ENCODE data around the gene MAPK8IP2. TPM values are rescaled to one million over a fixed set of nuclear protein-coding genes. Genes with fewer than 3 reads are reported as not detected.

The MAPK8IP2 gene
- total RNA-seq, 1 experiment from 2014 or later = 7.8 TPM

DNA sequence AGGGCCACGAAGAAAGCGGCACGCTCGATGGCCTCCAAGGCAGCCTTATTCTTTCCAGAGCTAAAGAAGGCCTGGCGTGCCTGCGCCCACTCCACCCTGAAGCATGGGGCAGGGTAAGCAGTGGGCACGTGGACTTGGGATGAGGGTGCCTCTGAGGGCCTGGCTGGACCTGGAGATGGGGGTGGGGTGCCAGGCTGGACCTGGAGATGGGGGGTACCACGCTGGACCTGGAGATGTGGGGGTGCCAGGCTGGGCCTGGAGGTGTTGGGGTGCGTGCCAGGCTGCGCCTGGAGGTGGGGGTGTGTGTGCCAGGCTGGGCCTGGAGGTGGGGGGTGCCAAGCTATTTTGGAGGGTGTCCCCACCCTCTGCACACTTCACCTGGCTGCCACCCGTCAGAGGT lies 27.6 kb upstream of the MAPK8IP2 start:
- Histone ChIP-seq H3K27me3 (replicated peaks; ENCODE audit: insufficient read depth, low read depth, low read length, poor library complexity) (no peaks in the 10 kb centered on the region), H3K4me3 (ENCODE audit: low read depth, low read length, poor library complexity, severe bottlenecking) (no peak overlapping the region), H3K4me1 (ENCODE audit: insufficient read depth, low read length, poor library complexity, severe bottlenecking) (no peaks in the 10 kb centered on the region), H3K9me3 (ENCODE audit: low read depth, low read length, poor library complexity, severe bottlenecking) (no peaks in the 10 kb centered on the region), H3K27ac (ENCODE audit: low read depth, low read length, poor library complexity, severe bottlenecking) (no peak overlapping the region), H3K36me3 (ENCODE audit: insufficient read depth, low read length, poor library complexity, severe bottlenecking) (peaks cover 12% of the 10 kb centered on the region)
- intact Hi-C loops (cut with micrococcal nuclease; ENCODE audit: unreplicated experiment) = no loop called here
- BruUV-seq (replicated peaks) = no TSS peak
- DNase-seq (ENCODE audit: low spot score) = no peak
- ChIA-PET POLR2A (ENCODE audit: low non-redundant PET) (no interaction called here), CTCF (no interaction called here)
- TF ChIP-seq, protein P1, sequence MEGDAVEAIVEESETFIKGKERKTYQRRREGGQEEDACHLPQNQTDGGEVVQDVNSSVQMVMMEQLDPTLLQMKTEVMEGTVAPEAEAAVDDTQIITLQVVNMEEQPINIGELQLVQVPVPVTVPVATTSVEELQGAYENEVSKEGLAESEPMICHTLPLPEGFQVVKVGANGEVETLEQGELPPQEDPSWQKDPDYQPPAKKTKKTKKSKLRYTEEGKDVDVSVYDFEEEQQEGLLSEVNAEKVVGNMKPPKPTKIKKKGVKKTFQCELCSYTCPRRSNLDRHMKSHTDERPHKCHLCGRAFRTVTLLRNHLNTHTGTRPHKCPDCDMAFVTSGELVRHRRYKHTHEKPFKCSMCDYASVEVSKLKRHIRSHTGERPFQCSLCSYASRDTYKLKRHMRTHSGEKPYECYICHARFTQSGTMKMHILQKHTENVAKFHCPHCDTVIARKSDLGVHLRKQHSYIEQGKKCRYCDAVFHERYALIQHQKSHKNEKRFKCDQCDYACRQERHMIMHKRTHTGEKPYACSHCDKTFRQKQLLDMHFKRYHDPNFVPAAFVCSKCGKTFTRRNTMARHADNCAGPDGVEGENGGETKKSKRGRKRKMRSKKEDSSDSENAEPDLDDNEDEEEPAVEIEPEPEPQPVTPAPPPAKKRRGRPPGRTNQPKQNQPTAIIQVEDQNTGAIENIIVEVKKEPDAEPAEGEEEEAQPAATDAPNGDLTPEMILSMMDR (conservative IDR thresholded peaks at IDR 0.05; ENCODE audit: low read depth, low read length) = no peak
- no peak for TF ChIP-seq EZH2 (IDR thresholded peaks at IDR 0.05; ENCODE audit: borderline replicate concordance, low read depth, low read length, poor library complexity, severe bottlenecking)

GRCh38 chr22:50573491-50574382 lies 26.9 kb upstream of the MAPK8IP2 start:
- no peaks in the 10 kb centered on the region for H3K27me3 ChIP-seq (replicated peaks; ENCODE audit: insufficient read depth, low read depth, low read length, poor library complexity)
- CTCF ChIA-PET = no interaction called here
- intact Hi-C loops (cut with micrococcal nuclease; ENCODE audit: unreplicated experiment) = no loop called here
- no peaks in the 10 kb centered on the region for H3K9me3 ChIP-seq (ENCODE audit: low read depth, low read length, poor library complexity, severe bottlenecking)
- no peak overlapping the region for H3K4me3 ChIP-seq (ENCODE audit: low read depth, low read length, poor library complexity, severe bottlenecking)
- no peak overlapping the region for H3K27ac ChIP-seq (ENCODE audit: low read depth, low read length, poor library complexity, severe bottlenecking)
- BruUV-seq (replicated peaks) = no TSS peak
- no peaks in the 10 kb centered on the region for H3K4me1 ChIP-seq (ENCODE audit: insufficient read depth, low read length, poor library complexity, severe bottlenecking)
- POLR2A ChIA-PET (ENCODE audit: low non-redundant PET) = interaction anchor here (0.6 kb wide), 1 partner anchor 274 kb away, joined by 8 read pairs; no protein-coding TSS in a partner anchor
- TF ChIP-seq EZH2 (IDR thresholded peaks at IDR 0.05; ENCODE audit: borderline replicate concordance, low read depth, low read length, poor library complexity, severe bottlenecking) = no peak
- TF ChIP-seq, protein P1 (conservative IDR thresholded peaks at IDR 0.05; ENCODE audit: low read depth, low read length) = no peak
- H3K36me3 ChIP-seq (ENCODE audit: insufficient read depth, low read length, poor library complexity, severe bottlenecking) = peaks cover 12% of the 10 kb centered on the region
- DNase-seq (ENCODE audit: low spot score) = no peak

- Histone ChIP-seq H3K27ac (ENCODE audit: low read depth, low read length, poor library complexity, severe bottlenecking) (no peak overlapping the region), H3K9me3 (ENCODE audit: low read depth, low read length, poor library complexity, severe bottlenecking) (no peaks in the 10 kb centered on the region), H3K4me3 (ENCODE audit: low read depth, low read length, poor library complexity, severe bottlenecking) (no peak overlapping the region), H3K36me3 (ENCODE audit: insufficient read depth, low read length, poor library complexity, severe bottlenecking) (peaks cover 12% of the 10 kb centered on the region), H3K27me3 (replicated peaks; ENCODE audit: insufficient read depth, low read depth, low read length, poor library complexity) (no peaks in the 10 kb centered on the region), H3K4me1 (ENCODE audit: insufficient read depth, low read length, poor library complexity, severe bottlenecking) (no peaks in the 10 kb centered on the region)
- no TSS peak for BruUV-seq (replicated peaks)
- DNase-seq (ENCODE audit: low spot score) = no peak
- ChIA-PET CTCF (no interaction called here), POLR2A (ENCODE audit: low non-redundant PET) (interaction anchor here (0.6 kb wide), 1 partner anchor 275 kb away, joined by 8 read pairs; no protein-coding TSS in a partner anchor)
- no peak for TF ChIP-seq EZH2 (IDR thresholded peaks at IDR 0.05; ENCODE audit: borderline replicate concordance, low read depth, low read length, poor library complexity, severe bottlenecking)
- TF ChIP-seq, protein P1 (conservative IDR thresholded peaks at IDR 0.05; ENCODE audit: low read depth, low read length) = no peak
- intact Hi-C loops (cut with micrococcal nuclease; ENCODE audit: unreplicated experiment) = no loop called here
Observed at GRCh38 chr22:50574383-50574755, 26.2 kb upstream of the MAPK8IP2 start.
